LoVo (cell line): ENCODE results near the gene KCNMA1.

Experiments used
- DNase-seq: peaks from one replicate; pipeline ENCODE4 v3.0.0-alpha.2; 2016; ENCODE audit warnings: low spot score

The KCNMA1 gene

GRCh38 chr10:76830218-76830617 lies 807.4 kb downstream of the KCNMA1 start:
- no peak for DNase-seq

DNA sequence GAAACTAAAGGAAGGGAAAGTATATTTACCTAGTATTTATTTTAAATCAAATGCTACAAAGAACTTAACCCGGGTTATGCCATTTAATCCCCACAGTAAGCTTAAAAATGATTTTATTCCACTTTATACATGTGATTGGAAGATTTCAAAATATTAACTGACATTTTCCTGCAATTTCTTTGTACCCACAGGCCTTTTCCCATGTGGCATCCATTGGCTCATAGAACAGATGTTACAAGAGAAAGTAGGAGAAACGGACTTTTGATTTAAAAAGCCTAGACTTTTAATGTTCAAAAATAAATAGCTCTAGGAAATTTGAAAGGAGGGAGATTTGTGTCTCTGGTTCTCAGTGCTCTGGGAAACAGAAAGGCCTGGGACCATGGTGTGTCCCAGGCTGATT lies 807.9 kb downstream of the KCNMA1 start:
- no peak for DNase-seq
